WTC11 (cell line): ENCODE data around the gene SNRPD1. TPM values are rescaled to one million over a fixed set of nuclear protein-coding genes. Genes with fewer than 3 reads are reported as not detected.

ENCODE experiments used
- AR ChIP-seq: fragments of 250-450 bp; sonication (Bioruptor Pico); IDR thresholded peaks from 2 replicates; pipeline ENCODE4 v1.9.0; 2021; ENCODE audit warnings: mild to moderate bottlenecking
- ATF3 ChIP-seq: sonication (generic); formaldehyde crosslinking; conservative IDR thresholded peaks from 2 replicates; pipeline ENCODE4 v1.8.1; 2022; ENCODE audit warnings: mild to moderate bottlenecking, missing genetic modification reagents
- CBFB ChIP-seq: sonication (generic); formaldehyde crosslinking; IDR thresholded peaks from 2 replicates; pipeline ENCODE4 v1.8.1; 2022; ENCODE audit warnings: mild to moderate bottlenecking, low read depth, missing genetic modification reagents
- CREB1 ChIP-seq: sonication (generic); formaldehyde crosslinking; IDR thresholded peaks from 2 replicates; pipeline ENCODE4 v1.8.0; 2023; ENCODE audit warnings: mild to moderate bottlenecking, missing genetic modification reagents
- E2F4 ChIP-seq: sonication (generic); formaldehyde crosslinking; IDR thresholded peaks from 2 replicates; pipeline ENCODE4 v1.8.1; 2022; ENCODE audit warnings: low read depth, mild to moderate bottlenecking, moderate library complexity, missing genetic modification reagents, borderline replicate concordance
- ERG ChIP-seq: fragments of 250-450 bp; sonication (Bioruptor Pico); IDR thresholded peaks from 2 replicates; pipeline ENCODE4 v1.8.0; 2021; ENCODE audit warnings: mild to moderate bottlenecking
- ESRRA ChIP-seq: sonication (generic); formaldehyde crosslinking; IDR thresholded peaks from 2 replicates; pipeline ENCODE4 v1.8.1; 2022; ENCODE audit warnings: mild to moderate bottlenecking, missing genetic modification reagents, borderline replicate concordance
- ETV6 ChIP-seq: sonication (generic); formaldehyde crosslinking; IDR thresholded peaks from 2 replicates; pipeline ENCODE4 v1.8.1; 2022; ENCODE audit warnings: mild to moderate bottlenecking, missing genetic modification reagents
- FOXJ3 ChIP-seq: sonication (generic); formaldehyde crosslinking; IDR thresholded peaks from 2 replicates; pipeline ENCODE4 v1.9.0; 2021; ENCODE audit warnings: missing genetic modification reagents, mild to moderate bottlenecking, borderline replicate concordance
- FOXK1 ChIP-seq: sonication (generic); formaldehyde crosslinking; IDR thresholded peaks from 2 replicates; pipeline ENCODE4 v1.8.0; 2022; ENCODE audit warnings: mild to moderate bottlenecking, moderate library complexity, missing genetic modification reagents
- FOXP4 ChIP-seq: sonication (generic); formaldehyde crosslinking; IDR thresholded peaks from 2 replicates; pipeline ENCODE4 v1.8.0; 2022; ENCODE audit warnings: mild to moderate bottlenecking, missing genetic modification reagents
- HMGA2 ChIP-seq: fragments of 250-450 bp; sonication (Bioruptor Pico); IDR thresholded peaks from 2 replicates; pipeline ENCODE4 v1.4.0; 2021; ENCODE audit warnings: mild to moderate bottlenecking, moderate library complexity
- JUN ChIP-seq: sonication (generic); formaldehyde crosslinking; IDR thresholded peaks from 2 replicates; pipeline ENCODE4 v1.8.0; 2023; ENCODE audit warnings: mild to moderate bottlenecking, missing genetic modification reagents
- NR2C2 ChIP-seq: sonication (generic); formaldehyde crosslinking; IDR thresholded peaks from 2 replicates; pipeline ENCODE4 v1.8.0; 2022; ENCODE audit warnings: mild to moderate bottlenecking, missing genetic modification reagents
- RELA ChIP-seq: sonication (generic); formaldehyde crosslinking; IDR thresholded peaks from 2 replicates; pipeline ENCODE4 v1.8.1; 2022; ENCODE audit warnings: missing genetic modification reagents, mild to moderate bottlenecking, borderline replicate concordance
- SMAD4 ChIP-seq: sonication (generic); formaldehyde crosslinking; IDR thresholded peaks from 2 replicates; pipeline ENCODE4 v1.8.0; 2022; ENCODE audit warnings: mild to moderate bottlenecking, missing genetic modification reagents
- ZBTB21 ChIP-seq: sonication (generic); formaldehyde crosslinking; IDR thresholded peaks from 2 replicates; pipeline ENCODE4 v1.8.1; 2023; ENCODE audit warnings: mild to moderate bottlenecking, missing genetic modification reagents, borderline replicate concordance
- ZBTB43 ChIP-seq: sonication (generic); formaldehyde crosslinking; IDR thresholded peaks from 2 replicates; pipeline ENCODE4 v1.8.1; 2023; ENCODE audit warnings: mild to moderate bottlenecking, missing genetic modification reagents
- ZNF121 ChIP-seq: sonication (generic); formaldehyde crosslinking; IDR thresholded peaks from 2 replicates; pipeline ENCODE4 v1.8.0; 2023; ENCODE audit warnings: missing genetic modification reagents
- ZNF138 ChIP-seq: sonication (generic); formaldehyde crosslinking; conservative IDR thresholded peaks from 2 replicates; pipeline ENCODE4 v1.8.1; 2022; ENCODE audit warnings: mild to moderate bottlenecking, moderate library complexity, missing genetic modification reagents
- ZNF425 ChIP-seq: fragments of 250-450 bp; sonication (Bioruptor Pico); conservative IDR thresholded peaks from 2 replicates; pipeline ENCODE4 v1.9.0; 2021; ENCODE audit warnings: mild to moderate bottlenecking
- ZNF532 ChIP-seq: fragments of 250-450 bp; sonication (Bioruptor Pico); IDR thresholded peaks from 2 replicates; pipeline ENCODE4 v1.9.0; 2021; ENCODE audit warnings: mild to moderate bottlenecking, borderline replicate concordance
- total RNA-seq: library from RNA; stranded (reverse); gene quantifications from 3 replicates; pipeline ENCODE4 v1.2.3, GENCODE V29; 2021

SNRPD1 gene
- total RNA-seq, 1 experiment from 2014 or later = 137 TPM

GRCh38 chr18:21612125-21613039 lies at the start of gene SNRPD1 (continued):
- TF ChIP-seq ESRRA (peak; percentile 41; the same call in 1 of the 2 replicates), SMAD4 (CRISPR knock-in tag) (peak; percentile 86), ATF3 (no peak), ZBTB43 (CRISPR knock-in tag) (peak; percentile 56; the same call in 1 of the 2 replicates), E2F4 (CRISPR knock-in tag) (no peak; the same call in 1 of the 2 replicates), ZNF425 (CRISPR knock-in tag) (no peak), FOXJ3 (CRISPR knock-in tag) (no peak), NR2C2 (CRISPR knock-in tag) (0 out of 2 replicates have a peak, but pooled peaks have one; percentile 37), ZNF138 (no peak), ZNF532 (no peak), ZBTB21 (CRISPR knock-in tag) (peak; percentile 84; the same call in 1 of the 2 replicates), CREB1 (CRISPR knock-in tag) (peak; percentile 55; the same call in 1 of the 2 replicates), ERG (no peak; the same call in 1 of the 2 replicates), HMGA2 (no peak), FOXK1 (CRISPR knock-in tag) (peak; percentile 97), ZNF121 (CRISPR knock-in tag) (no peak), FOXP4 (peak; percentile 94), RELA (CRISPR knock-in tag) (peak; percentile 80; the same call in 1 of the 2 replicates), CBFB (CRISPR knock-in tag) (no peak), AR (CRISPR knock-in tag) (no peak), JUN (CRISPR knock-in tag) (peak; percentile 56; the same call in 1 of the 2 replicates), ETV6 (peak; percentile 97; the same call in 1 of the 2 replicates)
